Fibroblast of gingiva (primary cell): Measurements from ENCODE around the gene ABCC1.

Source experiments
- DNase-seq: peaks from one replicate; pipeline ENCODE4 v3.0.0-alpha.2; 2011; ENCODE audit warnings: low read depth

ABCC1 gene

DNA sequence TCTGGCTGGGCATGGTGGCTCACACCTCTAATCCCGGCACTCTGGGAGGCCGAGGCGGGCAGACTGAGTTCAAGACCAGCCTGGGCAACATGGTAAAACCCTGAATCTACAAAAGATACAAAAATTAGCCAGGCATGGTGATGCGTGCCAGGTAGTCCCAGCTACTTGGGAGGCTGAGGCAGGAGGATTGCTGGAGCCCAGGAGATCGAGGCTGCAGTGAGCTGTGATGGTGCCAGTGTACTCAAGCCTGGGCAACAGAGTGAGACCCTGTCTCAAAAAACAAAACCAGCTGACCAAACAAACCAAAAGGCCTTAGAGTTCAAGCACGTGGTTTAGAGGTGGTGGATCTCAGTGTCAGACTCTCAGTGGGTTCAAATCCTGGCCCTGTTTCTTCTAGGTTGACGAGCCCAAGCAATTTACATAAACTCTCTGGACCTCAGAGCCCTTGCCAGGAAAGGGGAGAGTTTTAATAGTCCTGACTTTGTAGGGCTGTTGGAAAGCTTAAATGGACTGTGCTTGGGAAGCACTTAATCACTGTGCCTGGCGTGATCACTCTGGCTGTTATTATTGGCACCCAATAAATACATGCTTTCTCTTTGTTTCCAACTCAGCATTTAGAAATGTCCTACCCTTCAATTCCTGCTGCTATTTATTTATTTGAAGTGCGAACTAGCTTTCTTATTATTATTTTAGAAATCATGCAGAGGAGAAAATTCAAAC, 44.7 kb downstream of the ABCC1 start:
- peak; percentile 90 for DNase-seq

DNA sequence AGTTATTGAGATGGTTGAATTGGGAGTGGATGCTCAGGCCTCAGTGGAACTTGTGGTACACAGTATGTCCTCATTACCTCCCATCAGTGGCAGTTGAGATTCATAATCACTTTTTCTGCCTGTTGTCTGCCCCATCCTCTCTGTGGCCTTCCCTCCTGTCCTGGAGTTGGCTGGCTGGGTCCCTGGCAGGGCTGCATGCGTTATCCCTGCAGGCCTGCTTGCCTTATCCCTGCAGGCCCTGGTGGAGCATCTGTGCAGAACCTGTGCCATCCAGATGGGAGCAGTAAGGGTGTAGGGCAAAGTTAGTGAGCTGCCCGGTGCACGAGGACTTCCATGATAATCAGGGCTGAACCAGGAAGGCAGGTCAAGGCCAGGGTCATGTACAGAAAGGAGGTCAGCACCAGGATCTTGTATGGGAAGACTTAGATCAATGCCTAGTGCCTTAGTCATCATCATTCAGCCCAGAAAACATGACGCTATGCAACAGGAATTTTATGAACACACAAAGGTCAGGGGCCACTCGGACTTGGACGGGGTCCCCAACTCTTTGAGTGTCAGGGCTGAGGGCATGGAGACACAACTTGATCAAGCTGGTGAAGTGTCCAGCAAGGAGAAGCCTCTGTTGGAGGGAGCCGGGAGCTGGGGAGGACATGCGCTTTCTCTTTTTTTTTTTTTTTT, 47.2 kb downstream of the ABCC1 start:
- DNase-seq: peak; percentile 93

DNA sequence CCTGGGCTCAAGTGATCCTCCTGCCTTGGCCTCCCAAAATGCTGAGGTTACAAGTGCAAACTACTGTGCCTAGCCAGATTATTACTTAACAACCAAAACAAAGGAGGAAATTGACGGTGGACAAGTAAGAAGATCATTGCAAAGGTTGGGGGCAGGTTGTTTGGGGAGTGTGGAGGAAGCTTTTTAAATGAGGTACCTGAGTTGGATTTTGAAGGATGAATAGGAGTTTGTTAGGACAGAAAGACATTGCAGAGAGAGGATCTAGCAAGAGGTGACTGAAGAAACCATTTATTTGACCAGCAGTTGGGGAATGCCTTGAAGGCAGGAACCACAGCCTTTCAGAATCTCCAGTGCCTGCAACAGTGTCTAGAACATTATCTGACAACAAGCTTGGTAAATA, 51.3 kb downstream of the ABCC1 start:
- no peak for DNase-seq

DNA sequence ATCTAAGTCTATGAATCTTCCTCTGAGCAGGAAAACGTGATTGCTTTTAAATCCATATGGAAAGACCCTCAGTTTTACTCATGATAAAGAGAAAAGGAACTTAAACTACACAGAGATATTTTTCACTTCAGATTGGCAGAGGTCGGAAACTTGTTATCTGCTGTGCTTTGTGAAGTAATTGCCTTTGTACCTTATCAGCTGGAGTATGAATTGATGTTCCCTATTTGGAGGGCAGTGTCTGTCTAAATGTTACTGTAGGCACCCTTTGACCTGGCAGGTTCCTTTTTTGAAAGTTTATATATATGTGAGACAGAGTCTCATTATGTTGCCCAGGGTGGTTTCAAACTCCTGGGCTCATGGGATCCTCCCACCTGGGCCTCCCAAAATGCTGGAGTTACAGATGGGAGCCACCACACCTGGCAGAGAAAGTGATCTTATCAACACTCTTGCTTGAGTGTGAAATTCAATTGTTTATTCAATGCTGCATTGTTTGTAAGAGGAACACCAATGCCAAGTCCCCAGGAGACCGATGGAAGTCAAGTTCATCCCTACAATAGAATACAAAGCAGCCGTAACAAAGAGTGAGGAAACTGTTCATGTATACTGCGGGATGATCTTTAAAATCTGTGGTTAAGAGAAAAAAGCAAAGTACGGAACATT, 52.3 kb downstream of the ABCC1 start:
- DNase-seq: no peak

DNA sequence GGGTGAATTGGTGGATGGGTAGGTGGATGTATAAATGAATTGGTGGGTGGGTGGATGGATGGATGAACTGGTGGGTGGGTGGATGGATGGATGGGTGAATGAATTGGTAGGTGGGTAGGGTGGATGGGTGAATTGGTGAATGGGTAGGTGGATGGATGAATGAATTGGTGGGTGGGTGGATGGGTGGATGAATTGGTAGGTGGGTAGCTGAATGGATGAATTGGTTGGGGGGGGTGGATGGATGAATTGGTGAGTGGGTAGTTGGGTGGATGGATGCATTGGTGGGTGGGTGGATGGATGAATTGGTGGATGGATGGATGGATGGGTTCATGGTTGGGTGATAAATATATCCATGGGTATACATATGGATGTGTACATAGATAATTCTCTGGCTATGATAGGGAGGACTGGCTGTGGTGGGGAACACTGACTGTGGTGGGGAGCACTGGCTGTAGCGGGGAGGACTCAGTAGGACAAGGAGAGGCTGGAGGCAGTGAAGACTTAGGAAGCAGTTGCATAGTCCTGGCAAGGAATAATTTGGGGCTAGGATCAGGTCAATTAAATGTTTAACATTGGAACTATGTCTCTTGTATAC, 54.4 kb downstream of the ABCC1 start:
- no peak for DNase-seq

DNA sequence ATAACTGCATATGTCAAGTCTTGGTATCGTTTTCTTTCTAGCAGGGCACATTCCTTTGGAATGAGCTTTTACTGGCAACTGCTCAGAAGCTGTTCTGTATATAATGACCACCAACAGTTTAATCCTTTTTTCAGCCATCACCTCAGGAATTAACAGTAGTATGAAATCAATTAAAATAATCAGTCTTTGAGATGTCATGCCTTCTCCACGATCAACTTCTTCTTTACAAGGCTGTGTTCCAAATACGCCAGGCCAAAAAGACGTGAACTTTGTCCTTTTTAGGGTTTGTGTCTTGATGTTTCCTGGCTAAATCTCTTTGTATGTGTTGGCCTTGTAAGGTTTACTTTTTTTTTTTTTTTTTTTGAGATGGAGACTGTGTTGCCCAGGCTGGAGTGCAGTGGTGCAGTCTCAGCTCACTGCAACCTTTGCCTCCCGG, 54.9 kb downstream of the ABCC1 start:
- DNase-seq: peak; percentile 90

DNA sequence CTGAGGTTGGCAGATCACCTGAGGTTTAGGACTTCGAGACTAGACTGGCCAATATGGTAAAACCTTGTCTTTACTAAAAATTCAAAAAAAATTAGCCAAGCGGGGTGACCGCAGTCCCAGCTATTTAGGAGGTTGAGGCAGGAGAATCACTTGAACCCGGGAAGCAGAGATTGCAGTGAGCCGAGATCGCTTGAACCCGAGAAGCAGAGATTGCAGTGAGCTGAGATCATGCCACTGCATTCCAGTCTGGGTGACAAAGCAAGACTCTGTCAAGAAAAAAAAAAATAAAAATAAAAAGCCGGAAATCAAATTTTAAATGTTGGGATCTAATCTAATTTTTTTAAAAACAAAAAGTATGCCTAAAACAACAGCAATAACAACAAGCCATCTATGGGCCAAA, 56.3 kb downstream of the ABCC1 start:
- no peak for DNase-seq

DNA sequence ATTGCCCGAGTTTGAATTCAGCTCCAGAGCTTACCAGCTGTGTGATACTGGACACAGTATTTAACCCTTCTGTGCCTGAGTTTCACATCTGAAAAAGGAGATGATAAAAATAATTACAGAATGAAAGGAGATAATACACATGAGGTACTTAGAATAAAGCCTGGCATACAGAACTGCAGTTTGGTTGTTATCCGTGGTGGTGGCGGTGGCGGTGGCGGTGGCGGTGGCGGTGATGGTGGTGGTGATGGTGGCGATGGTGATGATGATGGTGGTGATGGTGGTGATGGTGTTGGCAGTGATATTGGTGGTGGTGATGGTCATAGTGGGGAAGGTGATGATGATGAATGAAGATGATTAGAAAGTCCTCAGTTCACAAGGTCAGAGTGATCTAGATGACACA, 57.2 kb downstream of the ABCC1 start:
- no peak for DNase-seq

DNA sequence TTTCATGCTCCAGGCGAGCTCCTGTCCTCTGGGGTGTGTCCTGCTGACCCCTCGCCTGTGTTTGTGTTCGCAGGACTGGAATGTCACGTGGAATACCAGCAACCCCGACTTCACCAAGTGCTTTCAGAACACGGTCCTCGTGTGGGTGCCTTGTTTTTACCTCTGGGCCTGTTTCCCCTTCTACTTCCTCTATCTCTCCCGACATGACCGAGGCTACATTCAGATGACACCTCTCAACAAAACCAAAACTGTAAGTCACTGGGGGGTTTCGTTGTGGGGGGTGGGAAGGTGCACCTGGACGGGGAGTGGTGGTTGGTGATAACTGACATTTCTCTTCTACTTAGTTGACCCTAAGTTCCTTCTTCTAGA, 58.3 kb downstream of the ABCC1 start:
- no peak for DNase-seq

DNA sequence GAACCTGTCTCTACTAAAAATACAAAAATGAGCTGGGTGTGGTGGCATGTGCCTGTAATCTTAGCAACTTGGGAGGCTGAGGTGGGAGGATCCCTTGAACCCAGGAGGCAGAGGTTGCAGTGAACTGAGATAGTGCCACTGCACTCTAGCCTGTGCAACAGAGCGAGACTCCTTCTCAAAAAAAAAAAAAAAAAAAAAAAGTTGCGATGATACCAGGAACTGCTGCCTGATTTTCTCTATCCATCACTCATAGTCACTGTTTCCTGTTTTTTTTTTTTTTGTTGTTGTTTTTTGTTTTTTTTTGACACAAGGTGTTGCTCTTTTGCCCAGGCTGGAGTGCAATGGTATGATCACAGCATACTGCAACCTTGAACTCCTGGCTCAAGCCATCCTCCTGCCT, 59.2 kb downstream of the ABCC1 start:
- DNase-seq: no peak

DNA sequence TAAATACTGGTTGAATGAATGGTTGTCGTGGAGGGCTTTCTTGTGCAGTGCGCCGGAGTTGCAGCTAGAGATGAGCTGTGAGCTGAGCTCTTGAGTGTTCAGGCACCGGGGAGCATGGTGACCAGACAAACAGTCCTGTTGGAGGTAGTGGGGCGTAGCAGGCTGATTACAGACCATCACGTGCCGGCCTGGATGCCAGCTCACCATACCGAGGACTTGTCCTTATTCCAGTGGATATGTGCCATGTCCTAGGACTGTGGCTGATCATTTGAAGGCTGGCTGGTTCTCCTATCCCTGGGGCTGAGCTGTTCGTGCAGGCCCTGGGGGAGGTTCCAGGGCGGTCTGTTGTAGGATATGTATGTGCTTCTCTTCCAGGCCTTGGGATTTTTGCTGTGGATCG, 60.0 kb downstream of the ABCC1 start:
- no peak for DNase-seq

DNA sequence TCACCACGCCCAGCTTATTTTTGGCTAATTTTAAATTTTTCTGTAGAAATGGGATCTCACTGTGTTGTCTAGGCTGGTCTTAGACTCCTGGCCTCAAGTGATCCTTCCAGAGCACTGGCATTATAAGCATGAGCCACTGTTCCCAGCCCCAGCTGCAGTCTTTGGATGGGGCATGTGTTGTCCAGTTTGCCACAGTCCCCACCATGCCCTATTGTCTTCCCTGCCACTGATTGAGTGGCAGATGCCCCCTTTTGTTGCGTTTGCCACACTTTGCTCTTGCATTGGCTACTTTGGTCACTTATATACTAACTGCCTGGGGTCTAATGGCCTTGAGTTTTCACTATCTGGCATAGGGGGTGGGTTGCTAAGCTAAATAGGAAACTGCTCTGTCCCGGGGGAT, 60.8 kb downstream of the ABCC1 start:
- DNase-seq: no peak

DNA sequence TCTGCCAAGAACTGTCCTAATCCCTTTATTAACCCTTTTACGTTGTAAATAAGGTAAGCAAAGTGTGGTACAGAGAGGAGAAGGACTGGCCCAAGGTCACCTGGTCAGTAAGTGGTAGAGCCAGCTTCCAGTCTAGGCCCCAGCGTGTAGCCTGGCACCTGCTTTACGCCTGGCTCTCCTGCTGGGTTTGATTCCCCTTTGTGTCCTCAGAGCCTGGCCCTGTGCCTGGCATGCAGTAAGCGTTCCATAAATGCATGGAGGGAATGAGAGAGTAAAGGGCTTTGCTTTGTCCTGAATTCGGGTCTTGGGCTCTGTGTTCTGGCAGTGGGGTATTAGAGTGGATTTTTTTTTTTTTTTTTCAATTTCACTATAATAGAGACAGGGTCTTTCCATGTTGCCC, 62.7 kb downstream of the ABCC1 start:
- no peak for DNase-seq

DNA sequence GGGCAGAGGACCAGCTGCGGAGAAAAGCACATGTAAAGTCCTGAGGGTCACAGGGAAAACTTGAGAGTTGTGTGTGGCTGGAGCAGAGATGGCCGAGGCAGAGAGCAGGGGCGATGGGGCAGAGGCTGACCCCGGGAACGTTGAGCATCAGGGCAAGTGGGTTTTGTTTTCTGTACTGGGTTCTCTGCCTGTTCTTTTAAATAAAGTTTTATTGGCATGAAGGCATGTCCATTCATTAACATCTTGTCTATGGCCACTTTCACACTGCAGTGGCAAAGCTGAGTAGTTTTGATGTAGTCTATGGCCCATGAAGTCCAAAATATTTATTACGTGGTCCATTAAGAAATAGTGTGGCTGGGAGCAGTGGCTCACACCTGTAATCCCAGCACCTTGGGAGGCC, 64.4 kb downstream of the ABCC1 start:
- no peak for DNase-seq

DNA sequence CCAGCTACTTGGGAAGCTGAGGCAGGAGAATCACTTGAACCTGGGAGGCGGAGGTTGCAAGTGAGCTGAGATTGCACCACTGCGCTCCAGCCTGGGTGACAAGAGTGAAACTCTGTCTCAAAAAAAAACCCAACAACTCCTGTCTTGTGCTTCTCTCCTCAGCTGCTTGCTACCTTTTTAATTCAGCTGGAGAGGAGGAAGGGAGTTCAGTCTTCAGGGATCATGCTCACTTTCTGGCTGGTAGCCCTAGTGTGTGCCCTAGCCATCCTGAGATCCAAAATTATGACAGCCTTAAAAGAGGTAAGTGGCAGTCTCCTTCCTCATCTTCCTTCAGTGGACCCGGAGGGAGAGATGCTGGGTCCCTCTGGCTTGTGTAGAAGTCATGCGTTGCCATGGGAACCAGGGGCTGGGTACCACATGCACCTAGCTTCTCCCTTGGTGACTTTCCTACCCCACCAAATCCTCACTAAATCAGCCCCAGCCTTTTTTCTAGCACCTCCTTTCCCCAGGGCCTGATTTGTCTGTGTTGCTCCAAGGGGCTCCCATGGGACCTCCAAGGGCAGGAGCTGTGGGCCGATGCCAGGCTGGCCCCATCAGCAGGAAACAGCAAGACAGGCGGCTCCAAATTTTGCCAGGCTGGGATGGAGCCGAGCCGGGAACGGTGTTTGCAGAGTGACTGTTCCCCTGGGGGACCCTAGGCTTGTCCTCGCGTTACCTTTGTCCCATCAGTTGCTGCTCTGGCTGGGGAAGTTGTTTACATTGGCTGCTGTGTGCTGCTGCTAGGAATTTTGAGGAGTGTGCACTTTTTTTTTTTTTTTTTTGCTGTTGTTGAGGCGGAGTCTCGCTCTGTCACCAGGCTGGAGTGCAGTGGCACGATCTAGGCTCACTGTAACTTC, 65.2 kb downstream of the ABCC1 start:
- peak; percentile 88 for DNase-seq

DNA sequence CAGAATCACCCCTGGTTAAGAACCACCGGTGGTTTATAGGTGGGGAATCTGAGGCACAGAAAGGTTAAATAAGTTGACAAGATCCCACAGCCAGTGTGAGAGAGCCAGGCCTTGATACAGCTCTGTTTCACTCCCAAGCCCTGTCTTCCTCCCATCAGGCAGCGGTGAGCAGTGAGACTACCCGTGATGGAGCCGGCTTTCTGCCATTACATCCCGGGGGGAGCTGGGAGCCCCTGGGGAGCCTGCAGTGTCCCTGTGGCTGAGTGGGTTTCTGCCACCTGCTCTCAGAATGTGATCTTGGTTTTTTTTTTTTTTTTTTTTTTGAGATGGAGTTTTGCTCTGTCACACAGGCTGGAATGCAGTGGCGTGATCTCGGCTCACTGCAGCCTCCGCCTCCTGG, 66.4 kb downstream of the ABCC1 start:
- no peak for DNase-seq

DNA sequence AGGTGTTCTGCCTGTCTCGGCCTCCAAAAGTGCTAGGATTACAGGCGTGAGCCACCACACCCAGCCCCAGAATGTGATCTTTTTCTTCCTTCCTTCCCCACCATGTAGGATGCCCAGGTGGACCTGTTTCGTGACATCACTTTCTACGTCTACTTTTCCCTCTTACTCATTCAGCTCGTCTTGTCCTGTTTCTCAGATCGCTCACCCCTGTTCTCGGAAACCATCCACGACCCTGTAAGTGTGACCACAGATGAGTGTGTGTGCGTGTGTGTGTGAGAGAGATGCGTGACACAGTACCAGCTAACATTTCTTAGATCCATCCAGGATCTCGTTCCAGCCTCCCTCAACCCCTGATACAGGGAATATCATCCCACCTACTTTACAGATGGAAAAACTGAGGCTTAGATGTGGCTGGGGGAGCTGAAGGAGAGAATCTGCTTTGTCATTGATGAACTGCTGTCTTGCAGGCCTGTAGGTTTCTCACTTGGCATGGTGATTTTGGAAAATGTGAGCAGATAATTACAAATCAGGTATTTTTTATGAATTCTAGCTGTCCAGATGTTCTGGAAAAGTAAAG, 67.1 kb downstream of the ABCC1 start:
- no peak for DNase-seq

DNA sequence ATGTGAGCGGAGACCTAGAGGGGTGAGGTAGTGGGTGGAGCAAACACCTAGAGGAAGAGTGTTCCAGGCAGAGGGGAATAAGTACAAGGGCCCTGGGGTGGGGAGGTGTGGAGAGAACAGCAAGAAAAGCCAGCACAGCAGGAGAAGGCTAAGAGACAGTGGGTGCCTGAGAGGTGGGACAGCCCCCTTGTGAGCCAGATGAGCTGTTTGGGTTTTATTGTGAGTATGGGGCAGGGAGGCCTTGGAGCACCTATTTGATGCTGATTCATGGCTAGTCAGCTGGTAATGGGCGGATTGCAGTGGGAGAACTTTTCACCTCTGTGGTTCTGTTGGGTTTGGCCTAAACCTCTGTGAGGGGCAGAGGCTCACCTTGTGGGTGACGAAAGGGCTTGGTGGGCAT, 68.4 kb downstream of the ABCC1 start:
- DNase-seq: no peak

DNA sequence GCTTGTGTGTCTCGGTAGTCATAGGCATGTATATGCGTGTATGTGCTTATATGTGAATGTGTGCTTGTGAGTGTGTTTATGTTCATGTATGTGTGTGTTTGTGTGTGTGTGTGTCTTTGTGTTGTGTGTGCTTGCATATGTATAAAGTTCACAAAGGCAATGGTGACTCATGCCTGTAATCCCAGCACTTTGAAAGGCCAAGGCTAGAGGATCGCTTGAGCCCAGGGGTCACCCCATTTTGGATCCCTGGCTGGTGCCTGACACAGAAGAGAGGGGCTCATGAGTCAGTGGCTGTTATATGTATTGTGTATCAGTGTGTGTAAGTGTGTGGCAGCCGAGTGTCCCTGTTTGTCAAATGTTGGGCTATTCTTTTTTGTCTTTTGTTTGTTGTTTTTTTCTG, 69.3 kb downstream of the ABCC1 start:
- DNase-seq: no peak

DNA sequence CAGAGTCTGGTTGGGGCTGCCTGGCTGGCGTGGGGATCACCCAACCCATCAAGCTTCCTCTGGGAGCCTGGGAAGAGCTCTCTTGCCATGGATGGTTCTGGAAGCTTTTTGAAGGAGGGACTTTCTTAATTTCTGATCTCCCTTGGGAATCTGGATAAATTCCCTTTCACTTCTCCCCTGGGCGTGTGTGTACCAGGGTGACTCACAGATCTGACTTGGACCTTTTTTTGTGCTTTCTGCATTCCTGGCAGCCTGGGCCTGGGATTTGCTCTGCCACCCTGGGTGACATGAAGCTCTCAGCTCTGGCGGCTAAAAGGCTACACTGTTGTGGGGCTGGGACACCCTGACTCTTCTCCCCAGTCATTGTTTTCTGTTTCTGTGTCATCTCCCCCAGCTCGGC, 70.1 kb downstream of the ABCC1 start:
- peak; percentile 74 for DNase-seq

DNA sequence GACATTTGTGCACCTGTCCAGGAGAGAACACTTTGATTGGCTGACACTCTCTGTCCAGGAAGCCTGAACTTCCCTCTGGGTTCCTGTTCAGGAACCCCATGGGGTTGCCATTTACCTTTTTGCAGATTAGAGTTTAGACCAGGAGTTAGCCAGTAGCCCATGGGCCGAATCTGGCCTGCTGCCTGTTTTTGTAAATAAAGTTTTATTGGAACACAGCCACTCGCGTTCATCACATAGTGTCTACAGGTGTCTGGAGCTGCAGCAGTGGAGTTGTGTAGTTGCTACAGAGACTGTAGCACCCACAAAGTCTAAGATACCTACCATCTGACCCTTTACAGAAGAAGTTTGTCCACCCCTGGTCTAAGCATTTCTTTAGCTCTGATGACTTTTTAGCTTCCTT, 70.9 kb downstream of the ABCC1 start:
- no peak for DNase-seq

DNA sequence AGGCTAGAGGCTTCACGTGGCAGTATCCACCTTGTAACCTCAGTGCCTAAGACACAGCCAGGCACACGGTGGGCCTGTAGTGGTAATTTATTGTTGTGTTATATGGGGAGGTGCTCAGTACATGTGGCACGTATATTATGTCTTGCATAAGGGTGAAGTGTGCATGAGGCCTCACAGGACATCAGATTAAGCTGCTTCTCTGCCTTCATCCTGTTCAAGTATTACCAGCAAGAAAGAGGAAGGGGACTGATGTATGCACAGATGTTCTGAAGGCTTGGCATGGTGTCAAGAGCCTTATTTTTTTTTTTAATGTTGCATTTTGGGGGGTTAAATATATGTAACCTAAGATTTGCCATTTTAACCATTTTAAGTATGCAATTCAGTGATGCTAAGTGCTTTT, 71.6 kb downstream of the ABCC1 start:
- no peak for DNase-seq
